ENCODE results near the gene ITPA.
"Not testable (repeated sequence)": the region's sequence is repeated elsewhere in the genome, so short reads cannot be mapped to it uniquely, and the experiment has no call there.

ITPA gene

DNA sequence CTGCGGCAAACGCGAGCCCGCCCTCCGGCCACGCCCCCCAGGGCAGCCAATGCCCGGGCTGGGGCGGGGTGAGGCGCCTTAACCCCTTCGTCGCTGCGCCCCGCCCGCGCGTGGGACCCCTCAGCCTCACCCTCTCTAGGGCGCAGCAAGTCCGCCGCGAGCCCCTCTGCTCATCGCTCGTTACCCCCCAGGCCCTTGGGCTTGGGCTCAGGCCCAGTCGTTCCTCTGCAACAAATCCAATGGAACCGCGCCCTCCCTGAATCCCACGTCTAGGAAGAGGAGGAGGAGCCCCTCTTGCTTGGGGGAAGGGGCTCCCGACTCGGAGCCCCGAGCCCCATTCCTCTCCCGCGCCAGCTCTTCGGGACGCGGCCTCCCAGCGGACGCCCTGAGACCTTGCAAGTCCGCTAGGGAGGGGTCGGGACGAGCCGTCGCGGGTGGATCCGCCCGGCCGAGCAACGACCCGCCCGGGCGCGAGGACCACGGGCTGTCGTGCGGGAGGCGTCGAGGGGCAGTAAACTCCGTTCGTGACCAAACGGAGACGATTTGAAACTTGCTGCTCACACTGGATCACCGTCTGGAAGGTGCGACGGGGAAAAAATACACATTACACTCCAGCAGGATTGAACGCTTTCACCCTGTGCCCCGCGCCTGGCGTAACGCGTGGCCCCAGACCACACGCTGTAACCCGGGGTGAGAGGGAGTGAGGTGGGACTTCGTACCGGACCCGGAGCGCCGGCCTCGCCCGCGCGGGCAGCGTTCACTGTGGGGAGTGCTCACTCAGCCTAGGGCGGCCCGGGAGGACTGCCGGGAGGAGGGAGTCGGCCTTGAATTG is 35.5 kb upstream of the ITPA start:
- DNase-seq (ENCODE audit: low read depth) = no peak

DNA sequence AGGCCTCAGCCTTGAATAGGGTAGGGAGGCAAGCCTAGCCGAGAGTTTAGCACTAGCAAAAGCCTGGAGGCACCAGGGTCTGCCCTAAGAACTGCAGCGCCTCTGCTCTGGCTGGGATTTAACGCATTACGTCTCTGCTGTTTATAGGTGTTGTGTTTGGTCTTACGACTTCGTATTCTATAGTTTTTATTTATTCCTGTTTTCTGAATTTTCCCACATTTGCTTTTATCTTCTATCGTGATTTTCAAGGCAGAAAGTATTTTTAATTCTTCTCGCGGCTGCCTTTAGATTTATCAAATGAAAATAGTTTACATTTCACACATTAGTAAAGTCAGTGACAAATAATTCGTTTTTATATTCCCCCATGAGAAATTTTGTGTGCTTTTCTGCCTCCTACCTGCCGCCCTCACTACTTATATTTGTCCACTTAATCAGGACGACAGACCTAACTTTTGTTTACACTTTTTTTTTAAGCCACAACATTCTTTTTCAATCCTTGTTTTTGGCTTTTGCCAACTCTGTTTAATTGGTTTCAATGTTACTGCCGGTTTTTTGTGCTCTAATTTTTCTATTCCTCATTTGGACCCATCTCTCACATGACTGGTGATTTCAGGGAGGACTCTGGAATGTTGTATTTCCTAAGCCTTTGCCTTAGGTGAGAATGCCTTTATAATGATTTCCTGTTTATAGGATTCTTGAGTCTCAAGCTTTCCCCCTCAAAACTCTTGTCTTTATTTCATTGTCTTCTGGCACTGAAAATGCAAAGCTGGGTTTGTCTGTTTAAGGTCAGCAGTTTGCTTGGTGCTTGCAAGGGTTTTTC is 34.6 kb upstream of the ITPA start:
- DNase-seq (ENCODE audit: low read depth) = no peak

DNA sequence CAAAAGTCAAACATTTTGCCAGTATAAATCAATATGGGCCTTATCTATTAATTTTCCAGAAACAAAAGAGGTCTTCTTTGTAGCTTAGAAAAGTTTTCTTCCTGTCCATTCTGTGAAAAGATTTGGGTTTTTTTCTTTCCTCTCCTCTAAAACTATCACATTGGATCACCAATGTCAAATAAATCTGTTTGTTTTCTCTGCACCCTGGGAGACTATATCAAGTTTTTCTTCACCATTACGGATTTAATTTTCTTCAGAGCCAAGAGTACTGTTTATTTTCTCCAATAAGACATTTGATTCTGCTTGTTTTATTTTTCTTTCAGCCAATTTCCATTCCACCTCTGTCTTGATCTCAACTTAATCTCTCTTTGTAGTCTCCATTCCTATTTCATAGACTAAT is 34.0 kb upstream of the ITPA start:
- DNase-seq (ENCODE audit: low read depth) = no peak

DNA sequence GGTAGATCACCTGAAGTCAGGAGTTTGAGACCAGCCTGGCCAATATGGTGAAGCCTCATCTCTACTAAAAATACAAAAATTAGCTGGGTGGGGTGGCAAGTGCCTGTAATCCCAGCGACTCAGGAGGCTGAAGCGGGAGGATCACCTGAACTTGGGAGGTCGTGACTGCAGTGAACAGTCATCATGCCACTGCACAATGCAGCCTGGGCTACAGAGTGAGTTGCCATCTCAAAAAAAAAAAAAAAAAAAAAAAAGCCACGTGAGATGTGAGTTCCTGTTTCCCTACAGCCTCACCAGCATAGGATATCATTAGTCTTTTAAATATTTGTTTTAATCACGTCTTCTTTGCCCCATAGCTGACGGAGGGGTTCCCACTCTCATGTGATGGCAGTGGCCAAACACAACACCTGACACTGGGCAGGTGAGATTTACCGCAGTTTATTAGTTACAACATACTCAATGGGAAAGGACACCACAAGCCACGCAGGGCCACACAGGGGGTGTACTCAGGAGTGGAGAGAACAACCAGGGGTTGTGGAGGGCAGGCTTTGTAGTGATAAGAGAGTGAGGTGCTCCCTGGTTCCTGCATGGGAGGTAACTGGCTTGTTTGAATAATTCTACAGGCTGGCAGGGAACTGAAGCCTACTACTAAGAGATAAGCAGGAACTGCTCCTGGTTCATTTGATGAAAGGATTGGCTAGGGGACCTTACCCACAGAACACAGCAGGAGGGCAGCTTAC is 31.4 kb upstream of the ITPA start:
- no peak for DNase-seq (ENCODE audit: low read depth)

DNA sequence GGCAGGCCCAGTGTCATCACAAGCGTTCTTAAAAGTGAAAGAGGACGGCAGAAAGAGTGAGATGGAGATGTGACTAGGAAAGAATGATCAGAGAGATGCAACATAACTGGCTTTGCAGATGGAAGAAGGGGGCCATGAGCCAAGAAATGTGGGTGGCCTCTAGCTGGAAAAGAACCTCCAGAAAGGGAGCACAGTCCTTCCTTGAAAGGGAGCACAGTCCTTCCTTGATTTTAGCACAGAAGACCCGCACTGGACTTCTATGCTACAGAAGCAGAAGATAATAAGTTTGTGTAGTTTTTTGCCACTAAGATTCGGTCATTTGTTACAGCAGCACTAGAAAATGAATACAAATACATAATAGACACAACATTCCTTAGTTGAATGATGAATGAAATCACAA is 29.0 kb upstream of the ITPA start:
- no peak for DNase-seq (ENCODE audit: low read depth)

DNA sequence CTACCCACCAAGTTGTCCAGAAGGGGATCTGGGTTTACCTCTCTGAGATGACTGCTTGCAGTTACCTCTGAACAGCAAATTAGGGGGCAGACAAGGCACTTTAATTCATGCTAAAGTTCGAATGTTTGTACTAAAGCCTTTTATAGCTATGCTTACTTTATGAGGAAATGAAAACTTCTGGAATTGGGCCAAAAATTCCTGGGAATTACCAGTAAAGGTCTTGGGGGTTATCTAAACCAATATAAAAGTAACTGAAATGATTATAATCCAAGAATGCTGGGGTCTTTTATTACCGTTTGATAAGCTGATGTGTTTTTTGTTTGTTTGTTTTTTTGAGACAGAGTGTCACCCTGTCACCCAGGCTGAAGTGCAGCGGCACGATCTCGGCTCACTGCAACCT is 28.0 kb upstream of the ITPA start:
- DNase-seq (ENCODE audit: low read depth) = no peak

DNA sequence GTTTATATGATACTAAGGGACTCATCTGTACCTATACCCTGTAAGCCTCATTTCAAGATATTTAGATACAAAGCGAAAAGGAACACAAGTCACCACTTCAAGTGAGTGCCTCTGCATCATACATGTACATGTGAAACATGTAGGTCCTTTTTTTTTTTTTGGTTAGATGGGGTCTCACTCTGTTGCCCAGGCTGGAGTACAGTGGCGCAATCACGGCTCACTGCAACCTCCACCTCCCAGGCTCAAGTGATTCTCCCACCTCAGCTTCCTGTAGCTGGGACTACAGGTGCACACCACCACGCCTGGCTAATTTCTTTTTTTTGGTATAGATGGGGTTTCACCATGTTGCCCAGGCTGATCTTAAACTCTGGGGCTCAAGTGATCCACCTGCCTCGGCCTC is 26.9 kb upstream of the ITPA start:
- DNase-seq (ENCODE audit: low read depth) = not testable (repeated sequence)

DNA sequence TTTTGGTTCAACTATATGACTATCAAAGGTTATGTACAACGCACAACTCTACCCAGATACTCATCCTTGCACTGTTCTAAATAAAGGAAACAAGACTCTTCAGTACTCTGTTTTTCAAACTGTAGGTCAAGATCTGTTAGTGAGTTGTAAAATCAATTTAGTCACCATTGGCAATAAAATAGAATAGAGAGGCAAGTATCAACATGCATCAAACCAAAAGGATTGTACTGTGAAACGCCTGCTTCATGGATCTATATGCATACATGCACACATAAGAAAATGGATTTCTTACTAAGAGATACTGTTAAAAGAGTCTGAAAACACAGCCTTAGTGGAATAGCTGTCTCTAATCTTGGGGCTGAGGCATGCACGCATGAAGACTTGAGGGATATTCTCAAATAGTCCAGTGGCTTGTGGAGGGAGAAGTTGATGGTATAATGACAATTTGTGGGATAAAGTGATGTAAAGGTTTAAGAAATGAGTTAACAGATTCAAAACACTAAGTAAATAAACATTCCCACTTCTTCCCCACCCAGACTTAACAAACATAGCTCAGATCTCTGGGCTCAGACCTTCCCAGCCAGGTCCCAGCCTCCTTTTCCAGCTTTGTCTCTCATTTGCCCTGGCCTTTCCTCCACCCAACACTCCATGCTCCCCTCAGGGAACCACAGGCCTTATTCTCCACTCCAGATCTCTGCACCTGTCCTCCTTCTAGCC is 25.2 kb upstream of the ITPA start:
- DNase-seq (ENCODE audit: low read depth) = no peak

DNA sequence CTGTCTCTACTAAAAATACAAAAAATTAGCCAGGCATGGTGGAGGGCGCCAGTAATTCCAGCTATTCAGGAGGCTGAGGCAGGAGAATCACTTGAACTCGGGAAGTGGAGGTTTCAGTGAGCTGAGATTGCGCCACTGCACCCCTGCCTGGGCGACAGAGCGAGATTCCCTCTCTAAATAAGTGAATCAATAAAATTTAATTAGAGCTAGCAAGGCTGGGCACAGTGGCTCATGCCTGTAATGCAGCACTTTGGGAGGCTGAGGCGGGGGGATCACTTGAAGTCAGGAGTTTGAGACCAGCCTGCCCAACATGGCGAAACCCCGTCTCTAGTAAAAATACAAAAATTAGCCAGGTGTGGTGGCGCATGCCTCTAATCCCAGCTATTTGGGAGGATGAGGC is 21.4 kb upstream of the ITPA start:
- DNase-seq (ENCODE audit: low read depth) = not testable (repeated sequence)

DNA sequence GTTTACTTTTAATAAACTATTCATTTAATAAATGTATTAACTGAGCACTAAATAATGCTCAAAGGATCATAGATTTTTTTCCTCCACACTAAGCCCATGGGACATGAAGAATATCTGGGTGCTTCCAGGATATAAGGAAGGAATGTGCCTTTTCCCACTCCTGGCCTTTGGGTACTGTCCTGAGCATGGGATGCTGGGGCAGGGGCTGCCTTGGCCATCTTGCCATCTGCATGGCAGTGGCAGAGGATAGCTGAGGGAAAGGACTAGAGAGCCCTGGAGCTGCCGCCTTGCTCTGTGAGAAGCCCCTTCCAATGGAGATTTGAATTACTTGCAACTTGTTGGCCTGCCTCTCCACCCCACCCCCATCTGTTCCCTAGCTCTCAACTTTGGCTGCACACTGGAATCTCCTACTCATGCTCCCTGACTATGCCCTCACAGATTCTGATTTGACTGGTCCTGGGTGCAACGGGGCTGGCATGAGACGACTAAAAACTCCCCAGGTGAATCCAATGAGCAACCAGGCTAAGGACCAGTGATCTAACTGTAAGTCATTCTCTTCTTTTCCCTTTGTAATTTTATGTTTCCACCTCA is 20.4 kb upstream of the ITPA start:
- DNase-seq (ENCODE audit: low read depth) = no peak

DNA sequence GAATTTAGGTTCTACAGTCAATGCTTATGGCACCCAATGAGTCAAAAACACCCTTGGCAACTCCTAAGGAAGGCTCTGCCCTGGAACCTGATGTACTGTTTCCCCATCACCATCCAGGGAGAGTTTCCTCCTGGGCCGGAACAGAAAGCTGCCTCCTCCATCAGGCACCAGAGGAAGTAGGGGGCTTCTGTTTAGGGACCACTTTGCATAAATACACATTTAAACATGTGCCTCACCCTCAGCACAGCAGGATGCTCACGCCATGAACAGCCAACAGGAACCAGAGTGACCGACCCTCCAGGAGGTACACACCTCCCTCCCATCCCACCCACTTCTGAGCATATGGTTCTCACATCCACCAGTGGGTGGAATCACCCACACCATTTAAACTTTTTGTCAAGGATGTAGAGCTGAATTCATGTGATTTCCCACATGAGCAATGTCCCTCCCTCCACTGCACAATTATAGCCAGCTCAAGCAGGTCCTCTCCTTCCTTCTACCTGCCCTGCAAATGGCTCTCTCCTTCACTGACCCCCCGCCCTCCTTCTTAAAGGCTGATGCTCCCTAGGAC is 19.7 kb upstream of the ITPA start:
- no peak for DNase-seq (ENCODE audit: low read depth)

DNA sequence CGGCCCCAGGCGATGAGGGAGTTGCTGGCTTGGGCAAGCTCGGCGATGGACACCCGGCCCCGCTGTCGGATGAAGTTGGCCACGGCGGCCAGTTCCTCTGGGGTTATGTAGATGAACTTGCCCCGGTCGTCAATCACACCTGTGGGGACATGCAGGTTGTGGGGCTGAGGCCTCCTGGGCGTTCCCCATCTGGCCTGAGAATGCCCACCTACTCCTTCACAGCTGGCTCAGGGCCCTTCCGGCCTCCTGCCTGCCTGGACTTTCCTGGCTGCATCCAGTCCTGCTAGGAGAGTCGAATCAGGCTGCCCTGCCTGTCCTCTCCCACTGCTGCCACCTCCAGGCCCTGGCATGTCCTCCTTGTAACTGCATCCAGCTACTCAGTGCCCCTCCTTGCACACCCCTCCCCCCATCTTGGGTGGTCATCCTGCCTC is 18.6 kb upstream of the ITPA start:
- no peak for DNase-seq (ENCODE audit: low read depth)

DNA sequence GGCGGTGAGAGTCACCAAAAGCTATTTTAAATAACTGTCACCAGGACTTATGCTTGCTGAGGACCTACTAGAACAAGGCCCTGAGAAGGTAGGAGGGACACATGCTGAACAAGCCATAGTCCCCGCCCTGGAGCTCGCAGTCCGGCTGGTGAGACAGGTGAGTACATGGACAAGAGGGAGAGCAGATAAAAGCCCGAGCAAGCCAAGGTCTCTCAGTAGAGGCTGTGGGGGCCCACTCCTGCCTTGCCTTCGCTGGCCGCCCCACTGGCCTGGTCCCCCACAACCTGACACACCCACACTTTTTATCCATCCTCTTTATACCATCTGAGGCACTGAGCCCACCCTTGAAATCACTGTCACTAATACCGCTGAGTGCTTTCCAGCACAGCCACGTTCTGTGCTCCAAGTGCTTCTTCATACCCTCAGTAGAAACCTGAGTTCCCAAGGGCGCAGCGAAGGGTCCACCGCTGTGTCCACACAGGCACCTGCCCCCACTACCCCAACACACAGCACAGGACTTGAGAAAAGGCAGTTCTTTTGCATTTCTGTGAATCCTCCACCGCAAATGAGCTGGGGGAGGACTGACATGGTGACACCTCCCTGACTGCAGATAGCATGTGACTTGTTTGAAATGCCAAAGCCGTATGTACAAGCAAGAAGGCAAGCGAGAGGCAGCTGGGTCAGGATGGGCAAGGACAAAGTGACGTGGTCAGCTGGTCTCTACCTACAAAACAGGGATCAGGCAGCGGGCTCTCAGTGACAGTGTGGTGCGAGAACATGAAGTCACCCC is 16.9 kb upstream of the ITPA start:
- no peak for DNase-seq (ENCODE audit: low read depth)

DNA sequence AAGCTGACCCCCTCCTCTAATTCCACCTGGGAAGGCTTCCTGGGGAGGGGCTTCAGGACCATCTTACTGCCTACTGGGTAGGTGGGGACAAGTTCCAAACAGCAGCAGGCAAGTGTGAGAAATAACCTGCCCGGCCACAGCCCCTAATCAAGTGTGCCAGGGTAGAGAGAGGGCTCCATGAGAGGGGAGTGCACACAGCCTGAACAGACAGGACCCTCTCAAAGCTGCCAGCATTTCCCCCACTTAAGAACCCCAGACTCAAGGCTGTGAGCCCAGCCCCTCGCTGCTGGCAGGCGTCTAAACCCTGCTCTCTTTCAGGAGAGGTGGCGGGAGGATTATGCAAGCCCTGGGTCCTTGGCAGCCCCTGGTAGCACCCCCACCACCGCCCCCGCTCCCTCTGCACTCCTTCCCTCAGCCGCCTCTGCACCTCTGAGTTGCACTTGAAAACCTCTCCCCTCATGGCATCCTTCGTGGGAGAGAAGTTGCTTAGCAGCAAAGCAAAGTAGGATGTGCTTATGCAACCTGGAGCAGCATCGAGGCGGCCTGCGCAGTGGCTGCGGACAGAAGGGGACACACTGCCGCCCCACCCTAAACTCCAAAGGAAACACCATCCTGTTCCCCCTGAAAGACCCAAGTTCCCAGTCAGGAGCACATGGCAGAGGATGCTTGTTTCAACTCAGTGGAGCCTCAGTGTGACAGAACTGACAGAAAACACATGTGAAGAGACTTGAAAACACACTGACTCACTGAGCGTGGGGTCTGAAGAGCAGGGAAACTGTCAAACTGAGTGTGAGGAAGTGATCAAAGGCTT is 15.3 kb upstream of the ITPA start:
- DNase-seq (ENCODE audit: low read depth) = no peak

DNA sequence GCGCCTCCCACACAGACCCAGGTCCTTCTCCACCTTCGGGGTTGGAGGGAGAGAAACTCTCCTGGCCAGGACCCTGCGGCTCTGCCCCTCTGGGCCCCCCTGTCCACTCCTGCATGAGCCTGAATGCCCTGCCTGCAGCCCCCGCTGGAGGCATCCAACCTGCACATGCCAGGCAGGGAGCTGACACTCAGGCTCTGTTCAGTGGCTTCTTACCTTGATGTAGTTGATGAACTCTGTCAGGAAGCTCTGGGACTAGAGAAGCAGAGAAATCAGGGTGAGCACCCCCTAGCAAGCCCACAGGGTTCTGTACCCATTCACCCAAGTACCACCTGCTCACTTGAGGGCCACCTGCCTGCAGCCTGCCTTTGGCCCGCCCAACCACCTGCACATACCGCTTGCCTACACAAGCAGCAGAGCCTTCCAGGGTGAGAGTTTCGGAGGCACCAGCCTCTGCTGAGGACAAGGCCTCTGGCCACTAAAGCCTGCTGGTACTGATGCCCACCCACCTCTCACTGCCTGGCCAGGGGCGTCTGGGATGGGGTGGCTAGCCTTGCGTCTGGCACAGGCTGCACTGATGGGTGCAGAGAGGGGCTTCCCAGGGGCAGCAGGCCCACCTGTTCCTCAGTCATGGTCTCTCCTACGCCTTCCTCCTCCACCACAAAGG is 14.5 kb upstream of the ITPA start:
- no peak for DNase-seq (ENCODE audit: low read depth)

DNA sequence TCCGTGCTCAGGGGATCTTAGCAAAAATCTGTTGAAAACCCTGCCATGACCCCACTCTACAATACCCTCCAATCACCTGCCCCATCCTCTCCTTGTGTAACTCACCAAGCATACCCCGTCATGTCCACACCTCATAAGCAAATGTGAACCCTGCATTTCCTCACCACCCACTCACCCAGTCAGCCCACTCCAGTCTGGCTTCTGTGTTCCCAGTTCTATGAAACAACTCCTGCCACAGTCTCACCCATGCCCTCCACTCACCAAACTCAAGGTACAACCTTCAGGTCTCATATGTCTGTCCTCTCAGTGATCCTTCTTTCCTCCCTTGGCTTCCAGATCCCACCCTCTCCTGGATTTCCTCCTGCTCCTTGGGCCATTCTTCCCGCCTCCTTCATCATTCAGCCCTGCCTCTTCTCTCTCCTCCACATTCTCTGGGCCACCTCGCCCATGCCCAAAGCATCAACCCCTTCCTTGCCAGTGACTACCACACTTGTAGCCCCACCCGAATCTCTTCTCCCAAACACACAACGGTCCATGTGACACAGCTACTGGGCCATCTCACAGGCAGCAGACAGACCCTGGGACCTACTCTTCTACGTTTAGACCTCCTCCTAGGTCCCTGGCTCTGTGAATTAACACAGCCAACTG is 13.6 kb upstream of the ITPA start:
- no peak for DNase-seq (ENCODE audit: low read depth)

DNA sequence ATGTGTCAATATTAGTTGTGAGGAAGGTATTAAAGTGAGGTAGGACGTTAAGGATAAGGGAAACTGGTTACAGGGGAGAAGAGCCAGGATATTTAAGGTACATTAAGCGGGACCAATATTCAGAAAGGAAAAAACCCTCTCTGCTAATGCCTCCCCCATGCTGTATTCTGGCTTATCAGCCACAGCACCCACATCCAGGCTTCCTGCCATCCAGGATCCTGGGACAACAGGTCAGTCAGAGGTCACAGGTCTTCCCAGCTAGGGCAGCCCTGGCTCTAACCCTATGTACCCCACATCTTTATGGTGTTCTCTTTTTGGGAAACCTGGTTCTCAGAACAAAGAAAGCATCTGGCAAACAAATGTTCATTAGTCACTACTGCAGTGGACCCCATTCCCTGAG is 10.1 kb upstream of the ITPA start:
- DNase-seq (ENCODE audit: low read depth) = no peak

DNA sequence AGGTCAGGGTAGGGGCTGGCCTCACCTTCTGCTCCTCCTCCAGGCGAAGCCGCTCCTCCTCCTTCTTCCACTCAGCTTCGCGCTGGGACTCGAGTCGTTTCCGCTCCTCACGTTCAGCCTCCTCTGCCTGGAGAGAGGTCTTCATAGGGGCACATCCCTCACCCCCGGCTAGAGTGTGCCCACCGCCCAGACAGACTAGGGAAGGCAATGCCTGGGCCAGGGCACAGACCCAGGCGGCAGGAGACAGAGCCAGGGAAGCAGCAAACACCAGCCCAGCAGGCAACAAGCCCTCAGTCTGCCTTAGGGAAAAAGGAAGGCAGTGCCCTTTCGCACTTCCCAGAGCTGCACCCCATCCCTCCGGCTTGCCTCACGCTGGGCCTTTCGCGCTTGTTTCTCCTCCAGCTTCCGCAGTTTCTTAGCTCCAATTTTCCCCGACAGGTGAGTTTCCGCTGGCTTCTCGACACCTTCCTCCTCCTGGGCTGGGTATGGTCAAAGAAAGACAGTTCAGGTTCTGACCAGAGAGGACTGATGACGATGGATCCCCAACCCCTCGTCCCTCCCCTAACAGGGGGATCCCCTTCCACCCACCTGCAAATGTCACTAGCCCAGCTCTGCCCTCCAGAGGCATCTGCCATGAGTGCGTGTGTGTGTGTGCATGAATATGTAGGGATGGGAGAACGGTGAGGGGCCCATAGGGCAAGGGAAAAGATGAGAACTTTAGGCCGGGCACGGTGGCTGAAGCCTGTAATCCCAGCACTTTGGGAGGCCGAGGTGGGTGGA is 9.1 kb upstream of the ITPA start:
- no peak for DNase-seq (ENCODE audit: low read depth)
